Lower leg skin (tissue), 4 donors: ENCODE measurements around the gene LRBA. TPM values are rescaled to one million over a fixed set of nuclear protein-coding genes. Genes with fewer than 3 reads are reported as not detected.

Experiments
- DNase-seq, 2 donors: peaks; one replicate each; pipeline ENCODE4 v3.0.0-alpha.2; 2019; ENCODE audit warnings: low spot score in 2 of 2
- H3K4me3 ChIP-seq: fragments of 200-600 bp; sonication (generic); 2 replicates; pipeline ENCODE4 v1.5.1; 2017; ENCODE audit warnings: mild to moderate bottlenecking, low read depth; ENCODE audit not compliant: poor library complexity, severe bottlenecking
- CTCF ChIP-seq, 3 donors: fragments of 450-650 bp; IDR thresholded peaks; one replicate each; pipeline ENCODE4 v1.5.1; 2016; ENCODE audit warnings: antibody characterized with exemption in 3 of 3, mild to moderate bottlenecking in 3 of 3, moderate library complexity in 2 of 3
- POLR2A ChIP-seq, 2 donors: fragments of 450-650 bp; IDR thresholded peaks; one replicate each; pipeline ENCODE4 v1.6.1; 2016 to 2017; ENCODE audit warnings: antibody characterized with exemption in 2 of 2, mild to moderate bottlenecking in 1 of 2, moderate library complexity in 1 of 2
- WGBS, 2 donors: methylation state at CpG; one replicate each; pipeline ENCODE4 v1.1.5; 2018; 5-methylcytosine and 5-hydroxymethylcytosine counted together
- intact Hi-C: fragments of 100-400 bp; cut with DNase I; formaldehyde crosslinking; loops from one replicate; pipeline ENCODE4 v1.15.0; 2023; ENCODE audit warnings: low total_unique reads
- total RNA-seq, 4 donors: library from RNA; depleted of rRNA; stranded (reverse); fragments of >200 nt; gene quantifications; one replicate each; pipeline ENCODE4 v1.1.0, GENCODE V29; 2016

The LRBA gene
- total RNA-seq, 4 donors from 2014 or later = 71.9 to 86.8 (median 75.0) TPM

GRCh38 chr4:150599547-150599946 lies 415.5 kb downstream of the LRBA start:
- H3K4me3 ChIP-seq = no peak overlapping the region
- 94 to 100% methylated on average over 1 of the region's 1 CpG for WGBS, 2 donors
- no peak for TF ChIP-seq CTCF (IDR thresholded peaks at IDR 0.05)
- no peak for TF ChIP-seq POLR2A (IDR thresholded peaks at IDR 0.05)
- no peak for DNase-seq
- intact Hi-C loops = no loop called here

GRCh38 chr4:150598909-150599308 lies 416.2 kb downstream of the LRBA start:
- TF ChIP-seq CTCF (IDR thresholded peaks at IDR 0.05) (no peak), POLR2A (IDR thresholded peaks at IDR 0.05) (no peak)
- no peak for DNase-seq
- 76 to 79% methylated on average over 12 of the region's 12 CpGs for WGBS, 2 donors
- H3K4me3 ChIP-seq = no peak overlapping the region
- intact Hi-C loops = no loop called here

- H3K4me3 ChIP-seq = no peak overlapping the region
- TF ChIP-seq CTCF (IDR thresholded peaks at IDR 0.05) = no peak
- no peak for TF ChIP-seq POLR2A (IDR thresholded peaks at IDR 0.05)
- intact Hi-C loops = no loop called here
- WGBS, 2 donors = 78 to 82% methylated on average over 1 of the region's 1 CpG
- DNase-seq = no peak
These were observed 421.1 kb downstream of the LRBA start for GRCh38 chr4:150593996-150594395.

- intact Hi-C loops = no loop called here
- DNase-seq = no peak
- TF ChIP-seq POLR2A (IDR thresholded peaks at IDR 0.05) (no peak), CTCF (IDR thresholded peaks at IDR 0.05) (no peak)
- no peak overlapping the region for H3K4me3 ChIP-seq
- 92 to 96% methylated on average over 4 of the region's 4 CpGs for whole genome bisulfite sequencing, 2 donors
These were observed 423.2 kb downstream of the LRBA start for GRCh38 chr4:150591904-150592303.

GRCh38 chr4:150591406-150591805 lies 423.7 kb downstream of the LRBA start:
- WGBS, 2 donors = 81 to 82% methylated on average over 5 of the region's 5 CpGs
- intact Hi-C loops = no loop called here
- no peak overlapping the region for H3K4me3 ChIP-seq
- TF ChIP-seq POLR2A (IDR thresholded peaks at IDR 0.05) = no peak
- TF ChIP-seq CTCF (IDR thresholded peaks at IDR 0.05) = no peak
- DNase-seq = no peak

GRCh38 chr4:150590631-150591030 lies 424.5 kb downstream of the LRBA start:
- H3K4me3 ChIP-seq = no peak overlapping the region
- TF ChIP-seq POLR2A (IDR thresholded peaks at IDR 0.05) (no peak), CTCF (IDR thresholded peaks at IDR 0.05) (no peak)
- DNase-seq = no peak
- intact Hi-C loops = no loop called here
- 96 to 97% methylated on average over 5 of the region's 5 CpGs for WGBS, 2 donors
